Measurements from ENCODE around the gene CDKN2B-AS1. TPM values are rescaled to one million over a fixed set of nuclear protein-coding genes. Genes with fewer than 3 reads are reported as not detected.

The CDKN2B-AS1 gene
- total RNA-seq, 1 experiment from 2014 or later, result not detected

- Histone ChIP-seq H3K23me2 (ENCODE audit: insufficient read length, low read depth, low read length, poor library complexity, severe bottlenecking) (no peaks in the 10 kb centered on the region), H4K91ac (ENCODE audit: insufficient read length, low read depth, low read length) (no peak overlapping the region), H2BK12ac (ENCODE audit: insufficient read length, low read depth, low read length) (no peak overlapping the region), H2BK20ac (ENCODE audit: low read depth, low read length, poor library complexity, severe bottlenecking) (no peak overlapping the region), H3K4ac (ENCODE audit: low read depth, low read length) (no peak overlapping the region), H2BK120ac (ENCODE audit: low read depth, low read length, poor library complexity, severe bottlenecking) (no peak overlapping the region), H2AFZ (ENCODE audit: low read length) (no peak overlapping the region), H4K5ac (ENCODE audit: insufficient read length, low read depth, low read length) (no peak overlapping the region), H3K23ac (ENCODE audit: insufficient read length, low read depth, low read length) (no peak overlapping the region), H3K4me2 (ENCODE audit: insufficient read depth, insufficient read length, low read length) (no peak overlapping the region), H2BK15ac (ENCODE audit: low read depth, low read length) (no peak overlapping the region), H3K79me1 (ENCODE audit: insufficient read depth, low read depth, low read length, poor library complexity, severe bottlenecking) (no peaks in the 10 kb centered on the region), H2BK5ac (ENCODE audit: insufficient read length, low read length) (no peak overlapping the region), H3K14ac (ENCODE audit: insufficient read depth, low read length) (no peak overlapping the region), H3K18ac (ENCODE audit: insufficient read length, low read depth, low read length) (no peak overlapping the region), H4K8ac (replicated peaks; ENCODE audit: insufficient read length, low read depth, low read length) (no peak overlapping the region), H3T11ph (ENCODE audit: low read length) (no peak overlapping the region), H4K20me1 (ENCODE audit: control insufficient read depth, insufficient read depth, insufficient read length) (no peaks in the 10 kb centered on the region), H3K4me1 (ENCODE audit: insufficient read depth, low read length) (peaks cover 5% of the 10 kb centered on the region; the same call in 1 of the 2 replicates), H3K56ac (ENCODE audit: insufficient read length, low read depth, low read length) (no peak overlapping the region), H3K27me3 (ENCODE audit: insufficient read depth, low read length) (no peaks in the 10 kb centered on the region), H3K9me3 (ENCODE audit: control insufficient read depth, low read depth, low read length) (no peaks in the 10 kb centered on the region), H2AK5ac (ENCODE audit: insufficient read length, low read length) (no peak overlapping the region), H3K9ac (ENCODE audit: extremely low read depth, insufficient read length, low read length) (no peak overlapping the region), H3K79me2 (ENCODE audit: insufficient read depth, low read length) (no peaks in the 10 kb centered on the region), H3K27ac (ENCODE audit: insufficient read length, low read depth, low read length) (no peak overlapping the region)
- Mint-ChIP-seq H3K4me1 (peaks cover 20 to 22% of the 10 kb centered on the region in 2 experiments), H3K36me3 (ENCODE audit: insufficient read depth in 1 of 3, low read depth in 3 of 3) (no peaks in the 10 kb centered on the region), H3K27ac (no peak overlapping the region; a peak in 1 of 7 replicates), H3K9me3 (no peaks in the 10 kb centered on the region), H3K4me3 (no peak overlapping the region), H3K27me3 (ENCODE audit: low read depth) (no peaks in the 10 kb centered on the region)
- DNase-seq, result no peak
- WGBS (ENCODE audit: extremely low coverage, insufficient read length, low lambda C conversion rate), result no CpG with 5 or more reads among the region's 4 CpGs
- TF ChIP-seq CTCF (conservative IDR thresholded peaks at IDR 0.05), result no peak
These were observed 109.3 kb downstream of the CDKN2B-AS1 start for GRCh38 chr9:22103685-22104575.

All from H9 (cell line).